OCI-M2 (cell line): Measurements from ENCODE around the gene TANGO2.

Source experiments
- DNase-seq: peaks from one replicate; lab custom pipeline; 2025; ENCODE audit not compliant: unreplicated experiment; lab: John Stamatoyannopoulos, UW

Gene TANGO2

GRCh38 chr22:20113551-20114310, 92.8 kb downstream of the TANGO2 start:
- DNase-seq, result no peak

DNA sequence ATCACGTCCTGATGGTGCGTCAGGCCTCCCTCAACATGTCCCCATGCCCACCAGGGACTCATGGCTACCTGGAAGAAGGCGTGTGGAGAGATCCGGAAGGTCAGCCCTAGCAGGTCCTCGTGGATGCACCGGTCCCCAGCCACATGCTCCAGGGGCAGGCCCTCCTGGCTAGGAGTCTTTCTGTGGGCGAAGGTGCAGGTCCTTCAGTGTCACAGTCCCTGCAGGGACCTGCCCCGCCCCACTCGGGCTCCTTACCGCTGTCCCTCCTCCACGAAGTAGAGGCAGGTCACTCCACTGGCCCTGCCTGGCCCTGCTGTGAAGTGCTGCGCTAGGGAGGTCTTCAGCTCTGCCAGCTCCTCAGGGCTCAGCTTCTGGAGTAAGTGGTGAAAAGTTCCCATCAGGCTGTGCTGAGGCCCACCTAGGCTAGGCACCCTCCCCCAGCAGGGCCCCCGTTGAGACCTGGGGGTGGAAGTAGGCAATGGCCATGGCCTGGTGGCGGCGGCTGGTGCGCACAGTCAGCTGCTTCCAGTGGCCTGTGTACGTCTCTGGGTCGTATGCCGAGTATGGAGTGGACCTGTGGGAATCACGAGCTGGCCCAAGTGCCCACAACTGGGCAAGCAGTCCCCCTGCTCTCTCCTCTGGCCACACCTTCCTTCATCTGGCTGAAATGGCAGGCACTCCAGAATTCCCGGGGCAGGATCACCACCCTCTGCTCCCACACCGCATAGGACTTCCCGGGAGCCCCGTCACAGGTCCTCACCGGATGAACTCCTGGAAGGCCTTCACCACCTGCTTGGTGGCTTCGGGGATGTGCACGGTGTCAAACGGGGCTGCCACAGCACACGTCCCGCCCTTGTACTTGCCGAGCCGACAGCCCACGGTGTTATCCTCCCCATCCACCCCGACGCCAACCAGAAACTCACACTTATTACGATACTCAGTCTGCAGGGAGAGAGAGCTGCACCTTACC, 93.9 kb downstream of the TANGO2 start:
- no peak for DNase-seq

DNA sequence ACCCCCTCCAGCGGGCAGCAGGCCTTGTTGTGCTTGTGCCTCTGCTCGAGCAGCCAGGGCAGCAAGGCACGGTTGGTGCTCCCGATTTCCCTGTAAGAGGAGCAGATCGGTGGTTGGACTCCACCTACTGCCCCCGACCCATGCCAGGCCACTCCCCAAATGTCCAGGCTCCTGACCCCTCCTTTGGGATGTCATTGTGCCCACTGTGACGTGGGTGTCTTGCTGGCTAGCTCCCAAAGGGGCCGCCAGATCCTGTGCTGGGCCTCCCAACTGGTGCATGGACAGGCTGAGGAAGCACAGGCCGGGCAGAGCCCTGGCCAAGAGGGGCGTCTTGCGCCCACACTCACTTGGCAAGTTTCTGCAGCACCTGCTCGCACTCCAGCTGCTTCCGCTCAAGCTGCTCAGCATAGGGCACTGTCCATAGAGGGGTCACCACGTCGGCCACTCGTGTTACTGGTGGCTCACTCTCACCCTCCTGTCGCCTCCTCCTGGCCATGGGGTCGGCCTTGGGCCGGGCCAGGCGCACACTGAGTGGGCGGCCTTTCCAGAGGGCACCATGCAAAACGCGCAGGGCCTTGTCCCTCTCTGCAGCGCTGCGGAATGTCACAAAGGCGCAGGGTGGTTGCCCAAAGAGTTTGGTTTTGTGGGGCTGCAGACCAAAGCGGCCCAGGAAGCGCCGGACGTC, 94.9 kb downstream of the TANGO2 start, which contains the start of gene RANBP1:
Gene RANBP1 (plus strand): TSS at position 414 of the 685 bp plus-strand sequence. CDS start 81 bp downstream, at position 495.
- DNase-seq, result no peak

DNA sequence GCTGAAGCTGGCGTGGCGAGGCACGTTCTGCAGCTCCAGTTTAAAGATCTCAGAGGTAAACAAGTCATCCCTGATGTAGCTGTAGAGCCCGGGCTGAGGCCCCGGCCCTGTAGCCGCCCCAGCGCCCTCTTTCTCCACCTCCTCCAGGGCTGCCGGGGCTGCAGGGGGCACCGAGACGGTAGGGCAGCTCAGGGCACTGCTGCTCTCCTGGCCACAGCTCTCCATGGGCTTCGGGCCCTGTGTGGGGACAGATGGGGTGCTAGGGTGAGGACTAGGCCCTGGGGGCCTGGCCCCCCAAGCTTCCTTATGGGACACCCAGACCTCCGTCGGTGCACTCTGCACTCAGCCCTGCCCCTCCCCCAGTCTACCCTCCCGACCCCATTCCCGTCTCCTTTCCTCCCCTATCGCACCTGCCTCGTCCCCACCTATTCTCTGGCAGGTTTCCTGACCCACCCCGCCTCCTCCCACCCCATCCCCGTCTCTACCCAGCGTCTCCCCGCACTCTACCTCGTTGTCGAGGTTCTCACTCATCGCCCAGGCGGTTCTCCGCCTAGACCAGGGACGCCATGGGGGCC, 95.6 kb downstream of the TANGO2 start:
- no peak for DNase-seq
